HG02588 (cell line): Measurements from ENCODE around the gene MTERF4.

Experiments
- ATAC-seq: cut with Tn5 transposase; IDR thresholded peaks from one replicate; pipeline ENCODE4 v1.9.1; 2021; ENCODE audit warnings: mild to moderate bottlenecking, moderate library complexity; ENCODE audit not compliant: unreplicated experiment

MTERF4 gene

DNA sequence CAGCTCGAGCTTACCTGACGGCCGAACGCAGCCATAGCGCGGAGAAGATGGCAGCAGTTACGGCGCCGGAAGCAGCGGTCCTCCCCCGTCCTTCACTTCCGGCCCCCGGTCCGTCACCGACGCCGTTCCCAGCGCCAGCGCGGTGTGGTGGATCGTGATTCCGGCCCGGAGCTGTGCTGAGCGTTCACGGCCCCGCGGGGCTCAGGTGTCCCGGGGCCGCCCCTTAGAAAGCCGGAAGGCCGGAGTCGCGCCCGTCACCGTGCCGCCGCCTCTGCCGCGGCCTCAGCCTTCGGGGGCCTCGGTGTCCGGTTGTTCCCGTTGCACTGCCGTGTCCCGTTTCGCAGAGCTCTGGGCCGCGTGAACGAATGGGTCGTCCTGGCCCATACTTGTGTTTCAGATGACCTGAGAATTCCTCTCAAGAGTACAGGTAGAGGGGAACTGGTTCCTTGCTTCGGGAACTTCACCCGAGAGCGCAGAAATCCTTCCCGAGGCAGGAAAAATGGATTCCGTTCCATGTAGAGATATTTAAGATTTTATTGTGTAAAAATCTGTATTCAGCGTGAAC lies at the start of gene MTERF4:
MTERF4 (minus strand) TSS at position 49 of the 565 bp plus-strand sequence; CDS start at position 35, 14 bp downstream.
- peak; percentile 88 for ATAC-seq

DNA sequence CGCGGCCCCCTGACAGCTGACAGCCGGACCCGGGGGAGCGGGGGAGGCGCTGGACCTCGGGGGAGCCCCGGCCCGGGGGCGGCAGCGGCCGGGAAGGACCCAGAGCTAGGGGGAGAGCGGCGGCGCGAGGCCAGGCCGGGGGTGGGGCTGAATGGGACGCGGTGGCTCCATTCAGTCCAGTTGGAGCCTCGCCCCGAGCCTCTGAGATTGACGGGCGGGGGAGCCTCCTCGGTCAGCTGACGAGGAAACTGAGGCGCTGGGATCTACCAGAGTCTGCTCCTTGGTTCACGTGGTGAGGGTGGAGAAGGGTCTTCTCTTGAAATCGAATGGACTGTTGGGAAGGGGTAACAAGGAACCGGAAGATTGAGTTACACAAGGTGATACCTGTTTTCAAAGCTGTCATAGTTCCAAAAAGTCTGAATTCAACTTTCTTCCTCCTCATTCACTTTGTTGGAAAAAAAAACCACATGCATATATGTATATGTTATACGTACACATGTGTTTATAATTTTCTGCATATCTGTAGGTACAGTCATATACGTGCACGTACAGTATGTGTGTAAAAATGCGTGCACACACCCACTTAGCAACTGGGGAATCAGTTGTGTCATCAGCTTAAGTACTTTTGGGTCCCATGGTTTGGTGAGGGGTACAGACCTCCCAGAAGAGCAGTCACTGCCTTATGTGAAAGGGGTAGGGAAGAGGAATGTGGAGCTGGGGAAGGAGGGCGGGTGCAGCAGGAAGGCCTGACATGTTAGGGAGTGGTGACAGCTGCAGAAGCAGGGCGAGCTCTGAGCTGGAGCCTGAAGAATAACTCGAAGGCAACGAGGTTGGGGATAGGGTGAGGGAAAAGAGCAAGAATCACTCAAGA lies 48.8 kb upstream of the MTERF4 start:
- ATAC-seq, result no peak

DNA sequence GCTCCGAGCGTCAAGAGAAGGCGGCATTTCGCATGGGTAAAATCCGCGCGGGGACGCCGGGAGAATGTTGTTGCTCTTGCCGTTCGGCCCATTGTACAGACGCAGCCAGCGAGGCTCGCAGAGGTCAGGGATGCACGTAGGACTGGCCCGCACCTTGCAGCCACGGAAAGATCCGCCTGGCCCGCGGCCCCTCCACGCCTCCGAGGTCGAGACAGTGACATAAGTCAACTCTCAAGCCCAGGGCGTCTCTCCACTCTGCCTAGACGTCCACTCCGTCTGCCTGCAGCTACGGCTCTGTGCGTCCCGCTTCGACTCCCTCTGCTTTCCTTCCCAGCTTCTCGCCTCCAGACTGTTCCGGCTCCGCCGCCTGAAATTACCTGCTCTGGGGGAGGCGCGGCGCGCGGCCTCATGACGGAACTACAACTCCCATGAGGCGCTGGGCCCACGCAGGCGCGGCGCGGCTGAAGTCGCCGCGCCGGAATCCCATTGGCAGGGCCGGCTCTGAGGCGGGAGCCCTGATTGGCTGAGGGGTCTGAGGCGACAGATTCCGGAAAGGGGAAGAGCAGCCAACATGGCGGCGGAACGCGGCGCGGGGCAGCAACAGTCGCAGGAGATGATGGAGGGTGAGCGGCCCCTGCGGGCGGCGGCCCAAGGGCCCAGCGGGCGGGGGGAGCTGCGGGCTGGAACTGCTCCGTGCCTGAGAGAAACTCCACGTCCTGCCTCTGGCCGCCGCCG lies 48.0 kb upstream of the MTERF4 start, which contains the start of gene PPP1R7:
PPP1R7 (plus strand) TSS at position 543 of the 735 bp plus-strand sequence; CDS start at position 572, 29 bp downstream.
- peak; percentile 76 for ATAC-seq

DNA sequence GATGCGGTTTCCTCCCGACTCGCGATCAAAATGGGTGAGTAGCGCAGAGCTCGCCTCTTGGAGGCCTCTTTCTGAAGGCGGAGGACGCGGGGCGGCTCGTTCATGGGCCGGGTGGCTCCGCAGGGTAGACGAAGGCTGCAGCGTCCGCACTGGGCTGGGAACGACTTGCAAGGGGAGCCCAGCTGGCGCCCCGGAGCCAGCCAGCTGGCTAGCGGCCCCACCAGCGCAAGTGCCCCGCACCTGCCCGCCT lies 47.5 kb upstream of the MTERF4 start:
- ATAC-seq, result peak; percentile 7

DNA sequence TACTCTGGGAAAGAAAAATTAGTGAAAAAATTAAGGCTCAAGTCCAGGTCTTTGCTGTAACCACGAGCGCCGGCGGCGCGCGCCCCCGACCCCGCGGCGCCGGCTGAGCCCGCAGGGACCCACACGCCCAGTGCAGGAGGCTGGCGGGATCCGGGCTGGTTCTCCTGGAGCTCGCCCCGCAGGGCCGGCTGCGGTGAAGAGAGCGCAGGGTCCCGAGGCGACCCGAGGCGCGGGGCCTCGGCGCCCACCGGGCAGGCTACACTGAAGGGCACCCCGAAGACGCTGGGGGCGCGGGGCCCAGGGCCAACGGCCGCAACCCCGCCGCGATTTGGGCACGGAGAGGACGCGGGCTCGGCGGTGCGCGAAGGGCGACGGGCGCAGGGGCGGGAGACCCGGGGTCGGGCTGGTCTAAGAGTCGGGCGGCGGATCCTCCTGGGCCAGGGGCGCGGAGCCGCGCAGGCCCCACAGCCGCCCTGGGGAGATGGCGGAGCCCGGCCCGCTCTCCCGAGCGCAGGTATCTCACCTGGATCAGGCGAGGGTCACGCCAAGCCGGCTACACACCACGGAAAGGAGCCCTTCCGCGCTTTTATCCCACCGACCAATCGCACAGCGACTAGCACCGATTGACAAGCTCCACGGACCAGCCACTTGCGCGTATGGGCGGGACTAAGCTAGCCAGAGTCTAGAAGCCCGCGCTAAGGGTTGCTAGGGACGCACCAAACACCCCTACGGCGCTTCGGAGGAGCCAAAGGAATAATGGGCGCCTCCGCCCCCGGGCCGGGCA lies 47.0 kb upstream of the MTERF4 start, which contains the start of gene PASK:
PASK (minus strand) TSS at position 582 of the 784 bp plus-strand sequence. CDS start 6,440 bp downstream, outside the sequence.
- ATAC-seq, result peak; percentile 64

GRCh38 chr2:241148239-241148638 lies 46.2 kb upstream of the MTERF4 start:
- ATAC-seq, result no peak

DNA sequence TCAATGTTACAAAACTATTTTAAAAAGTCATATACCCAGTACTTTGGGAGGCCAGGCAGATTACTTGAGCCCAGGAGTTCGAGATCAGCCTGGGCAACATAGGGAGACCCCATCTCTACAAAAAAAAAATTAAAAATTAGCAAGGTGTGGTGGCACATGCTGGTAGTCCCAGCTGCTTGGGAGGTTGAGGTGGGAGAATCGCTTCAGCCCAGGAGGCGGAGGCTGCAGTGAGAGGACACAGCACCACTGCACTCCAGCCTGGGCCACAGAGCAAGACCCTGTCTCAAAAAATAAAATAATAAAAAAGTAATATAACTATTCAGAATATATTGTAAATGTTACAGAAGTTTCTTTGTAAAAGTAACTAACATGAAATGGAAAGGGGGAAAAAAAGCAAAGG lies 45.2 kb upstream of the MTERF4 start:
- ATAC-seq, result no peak

- no peak for ATAC-seq
Observed at GRCh38 chr2:241146286-241146685, 44.2 kb upstream of the MTERF4 start.

DNA sequence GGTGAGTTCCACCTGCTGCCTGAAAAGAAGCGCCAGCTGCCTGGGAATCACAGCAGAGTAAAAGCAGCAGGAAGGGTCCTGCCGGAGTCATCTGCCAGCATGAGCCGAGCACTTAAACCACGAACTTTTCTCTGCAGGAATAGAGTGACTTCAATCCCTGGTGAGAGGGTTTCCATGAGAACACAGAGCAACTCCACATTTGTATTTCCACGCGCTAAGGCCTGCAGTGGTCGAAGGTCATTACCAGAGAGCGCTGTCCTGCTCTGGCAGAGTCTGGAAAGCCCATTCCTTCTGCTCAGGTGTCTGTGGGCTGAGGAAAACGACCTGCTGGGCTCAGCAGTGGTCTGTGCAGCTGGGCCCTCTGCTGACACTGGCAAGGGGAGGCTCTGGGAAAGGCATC lies 40.5 kb upstream of the MTERF4 start:
- no peak for ATAC-seq

GRCh38 chr2:241142063-241142462 lies 40.0 kb upstream of the MTERF4 start:
- ATAC-seq, result no peak

DNA sequence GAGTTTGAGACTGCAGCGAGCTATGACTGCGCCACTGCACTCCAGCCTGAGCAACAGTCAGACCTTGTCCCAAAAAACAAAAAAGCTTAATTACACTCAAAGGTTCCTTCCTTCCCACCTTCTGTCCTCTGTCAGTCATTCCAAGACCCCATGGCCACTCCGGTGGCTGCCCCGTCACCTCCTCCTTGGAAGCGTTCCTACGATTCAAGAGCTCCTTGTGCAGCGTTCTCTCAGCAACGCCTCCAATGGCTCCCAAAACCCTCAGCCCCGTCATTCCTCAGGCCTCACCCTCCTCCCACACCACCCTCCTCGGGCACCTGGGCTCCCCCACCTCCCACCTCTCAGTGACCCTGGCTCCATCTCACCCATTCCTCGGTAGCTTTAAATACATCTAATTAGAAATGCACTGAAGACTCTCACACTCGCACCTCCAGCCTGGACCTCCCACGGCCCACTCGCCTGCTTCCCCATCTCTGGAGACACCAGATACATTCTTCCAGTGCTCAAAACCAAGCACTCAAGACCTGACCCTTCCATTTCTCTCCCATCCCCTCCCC lies 39.2 kb upstream of the MTERF4 start:
- no peak for ATAC-seq

DNA sequence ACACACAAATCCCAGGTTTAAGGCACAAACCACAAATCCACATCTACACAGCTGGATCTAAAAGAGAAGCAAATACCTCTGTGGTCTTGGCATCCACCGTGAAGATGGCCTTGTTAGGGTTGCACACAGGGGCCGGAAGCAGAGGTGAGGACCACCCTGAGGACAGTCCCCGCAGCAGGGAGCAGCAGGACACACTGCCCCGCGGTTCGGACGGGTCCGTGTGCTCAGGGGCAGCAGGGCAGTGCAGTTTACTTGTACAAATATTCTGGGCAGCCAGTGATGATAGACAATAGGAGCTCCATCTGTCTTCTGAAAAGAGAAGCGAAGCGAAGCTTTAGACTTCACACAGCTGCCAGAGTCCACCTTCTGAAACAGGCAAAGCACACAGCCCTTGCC lies 38.4 kb upstream of the MTERF4 start:
- no peak for ATAC-seq

DNA sequence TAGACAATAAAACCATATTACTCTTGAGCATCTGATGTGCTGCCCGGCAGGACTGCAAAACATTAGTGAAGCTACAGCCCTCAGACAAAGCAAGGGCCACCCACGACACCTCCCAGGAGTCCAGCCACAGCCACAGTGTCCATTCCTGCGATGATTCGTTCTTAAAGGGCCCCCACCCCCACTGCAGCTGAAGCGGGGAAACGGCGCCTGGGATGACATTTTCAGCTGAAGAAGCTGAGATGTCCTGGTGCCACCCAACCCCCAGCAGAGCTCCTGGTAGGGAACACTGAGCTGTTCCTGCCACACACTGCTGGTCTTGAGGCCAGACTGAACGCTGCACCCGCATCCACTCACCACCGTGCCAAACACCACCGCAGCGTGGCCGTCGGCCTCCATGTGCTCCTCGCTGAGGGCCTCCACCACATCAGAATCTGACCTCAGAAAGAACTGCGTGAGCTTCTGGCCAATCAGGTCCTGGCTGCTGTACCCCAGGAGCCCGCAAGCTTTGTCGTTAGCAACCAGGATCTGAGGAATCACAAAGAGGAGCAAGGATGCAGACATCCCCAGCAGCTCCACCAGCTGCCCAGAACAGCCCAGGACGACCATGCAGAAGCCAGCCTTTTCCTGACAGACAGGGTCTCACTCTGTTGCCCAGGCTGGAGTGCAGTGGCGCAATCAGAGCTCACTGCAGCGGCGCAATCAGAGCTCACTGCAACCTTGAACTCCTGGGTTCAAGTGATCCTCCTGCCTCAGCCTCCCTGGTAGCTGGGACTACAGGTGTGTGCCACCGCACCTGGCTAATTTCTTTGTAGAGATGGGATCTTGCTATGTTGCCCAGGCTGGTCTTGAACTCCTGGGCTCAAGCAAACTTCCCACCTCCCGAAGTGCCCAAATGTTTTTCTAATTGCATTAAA lies 37.7 kb upstream of the MTERF4 start:
- no peak for ATAC-seq

GRCh38 chr2:241138471-241138870 lies 36.4 kb upstream of the MTERF4 start:
- no peak for ATAC-seq

DNA sequence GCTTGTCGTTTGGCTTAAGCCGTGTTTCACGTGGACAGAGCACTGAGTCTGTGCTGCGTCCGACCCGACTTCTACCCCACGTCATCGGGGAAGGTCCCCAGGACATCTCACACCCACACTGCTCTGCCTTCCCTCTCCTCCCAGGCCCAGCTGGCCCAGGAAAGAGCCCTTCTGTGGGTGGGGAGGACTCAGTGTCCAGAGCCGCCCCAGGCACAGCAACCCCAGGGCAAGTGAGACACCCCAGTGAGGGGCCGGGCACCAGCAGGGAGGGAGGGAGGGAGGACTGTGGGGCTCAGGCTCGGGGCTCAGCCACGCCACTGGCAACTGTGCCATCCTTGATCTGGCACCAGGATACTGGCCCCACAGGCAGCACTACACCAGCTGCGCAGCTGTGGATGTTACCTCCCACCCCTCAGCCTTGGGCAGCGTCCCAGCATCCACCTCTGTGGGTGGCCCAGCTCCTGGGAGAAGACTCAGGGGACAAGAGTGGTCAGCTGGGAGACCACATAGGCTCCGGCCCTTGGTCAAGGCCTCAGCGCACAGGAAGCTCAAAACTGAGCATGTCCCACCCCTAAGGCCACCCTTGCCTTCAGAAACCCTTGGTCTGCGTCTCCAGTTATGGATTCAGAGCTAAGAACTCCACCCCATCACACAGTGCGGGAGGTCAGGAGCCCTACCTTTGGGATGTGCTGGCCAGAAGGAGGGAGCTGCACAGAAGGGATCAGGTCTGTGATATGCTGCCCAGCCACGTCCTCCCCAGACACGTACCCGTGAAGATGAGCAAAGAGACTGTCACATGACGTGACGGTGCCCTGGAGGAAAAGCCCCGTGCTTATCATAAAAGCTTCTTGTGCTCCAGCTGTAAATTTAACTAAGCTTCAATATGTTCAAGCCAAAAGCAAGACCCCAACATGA lies 35.4 kb upstream of the MTERF4 start:
- ATAC-seq, result no peak

GRCh38 chr2:241136661-241137260 lies 34.7 kb upstream of the MTERF4 start:
- ATAC-seq, result no peak

DNA sequence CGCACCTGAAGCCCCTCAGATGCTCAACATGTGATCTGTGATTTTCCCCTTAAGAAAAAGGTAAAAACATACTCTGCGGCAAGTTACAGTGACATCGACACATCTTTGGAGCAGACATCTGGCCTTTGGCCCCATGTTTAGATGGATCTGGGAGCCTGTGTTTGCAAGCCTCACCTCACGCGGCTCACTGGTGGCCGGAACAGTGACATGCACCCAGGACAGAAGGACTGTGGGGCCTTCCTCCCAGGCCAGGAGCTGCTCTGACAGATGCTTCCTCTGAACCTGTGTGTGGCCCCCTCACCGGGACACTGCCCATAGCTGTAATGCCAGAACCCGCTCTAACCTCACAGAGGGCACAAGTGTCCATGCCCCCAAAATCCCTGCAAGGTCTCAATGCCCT lies 34.1 kb upstream of the MTERF4 start:
- ATAC-seq, result no peak

DNA sequence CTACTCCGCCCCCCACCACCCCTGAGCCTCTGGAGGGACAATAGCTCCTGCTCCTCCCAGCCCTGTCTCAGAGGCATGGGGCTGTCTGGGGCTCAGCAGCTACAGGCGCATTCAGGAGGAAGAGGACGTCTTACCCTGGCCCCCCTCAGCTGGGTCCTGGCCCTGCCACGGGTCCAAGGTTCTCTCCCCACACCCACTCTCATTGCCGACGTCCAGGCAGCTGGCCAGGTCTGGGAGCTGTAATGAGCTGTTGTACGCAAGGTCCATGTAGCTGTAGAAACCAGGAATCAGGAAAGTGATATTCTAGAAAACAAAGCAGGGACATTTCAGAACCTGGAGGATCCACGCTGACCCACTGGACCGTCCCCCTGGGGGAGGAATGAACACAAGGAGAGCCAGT lies 33.6 kb upstream of the MTERF4 start:
- ATAC-seq, result no peak
